OCI-LY3 (cell line): ENCODE measurements around the gene ANKRD44.

Experiments
- H2AFZ ChIP-seq: fragments of 200-600, 300-600 bp; shearing (Covaris generic); 2 replicates; pipeline ENCODE4 v1.6.0; 2014; ENCODE audit warnings: antibody characterized with exemption, low read depth, low read length
- H3K27ac ChIP-seq: fragments of 200-600, 300-600 bp; sonication (generic); 2 replicates; pipeline ENCODE4 v1.5.1; 2014; ENCODE audit warnings: mild to moderate bottlenecking, low read length, moderate library complexity, mixed read lengths
- H3K27me3 ChIP-seq: fragments of 200-600, 300-600 bp; sonication (generic); 2 replicates; pipeline ENCODE4 v1.6.1; 2014; ENCODE audit warnings: low read depth, low read length, mixed read lengths
- H3K36me3 ChIP-seq: fragments of 200-600, 300-600 bp; sonication (generic); replicated peaks from 2 replicates; pipeline ENCODE3; 2014; ENCODE audit warnings: low read depth, low read length, mixed read lengths
- H3K4me1 ChIP-seq: fragments of 300-600, 200-600 bp; sonication (generic); 2 replicates; pipeline ENCODE4 v1.6.1; 2014; ENCODE audit warnings: low read length, mixed read lengths
- H3K4me2 ChIP-seq: fragments of 200-600, 300-600 bp; sonication (generic); 2 replicates; pipeline ENCODE4 v1.6.1; 2014; ENCODE audit warnings: low read length, mixed read lengths
- H3K4me3 ChIP-seq: fragments of 300-600, 200-600 bp; sonication (generic); 2 replicates; pipeline ENCODE4 v1.5.1; 2014; ENCODE audit warnings: antibody characterized with exemption, mild to moderate bottlenecking, low read length, moderate library complexity
- H3K79me2 ChIP-seq: fragments of 300-600, 200-600 bp; shearing (Covaris generic); 2 replicates; pipeline ENCODE4 v1.6.1; 2014; ENCODE audit warnings: mild to moderate bottlenecking, low read length, mixed read lengths
- H3K9ac ChIP-seq: fragments of 300-600, 200-600 bp; shearing (Covaris generic); 2 replicates; pipeline ENCODE4 v1.6.0; 2014; ENCODE audit warnings: mild to moderate bottlenecking, low read length, moderate library complexity
- H3K9me3 ChIP-seq: fragments of 200-600, 300-600 bp; shearing (Covaris generic); 2 replicates; pipeline ENCODE4 v1.6.1; 2014; ENCODE audit warnings: low read length, mixed read lengths; ENCODE audit not compliant: insufficient read depth
- H4K20me1 ChIP-seq: fragments of 200-600, 300-600 bp; sonication (generic); 2 replicates; pipeline ENCODE4 v1.6.1; 2016; ENCODE audit warnings: low read length, mixed read lengths; ENCODE audit not compliant: insufficient read depth
- EZH2phosphoT487 ChIP-seq: fragments of 200-600 bp; shearing (Covaris generic); IDR thresholded peaks from 2 replicates; pipeline ENCODE4 v1.6.1; 2018; ENCODE audit warnings: antibody characterized with exemption, mixed run types, low read depth
- TF ChIP-seq, protein P1 (sequence below): fragments of 200-600, 300-600 bp; sonication (generic); IDR thresholded peaks from 2 replicates; pipeline ENCODE4 v1.5.1; 2014; ENCODE audit warnings: antibody characterized with exemption, low read length, low read depth

ANKRD44 gene

DNA sequence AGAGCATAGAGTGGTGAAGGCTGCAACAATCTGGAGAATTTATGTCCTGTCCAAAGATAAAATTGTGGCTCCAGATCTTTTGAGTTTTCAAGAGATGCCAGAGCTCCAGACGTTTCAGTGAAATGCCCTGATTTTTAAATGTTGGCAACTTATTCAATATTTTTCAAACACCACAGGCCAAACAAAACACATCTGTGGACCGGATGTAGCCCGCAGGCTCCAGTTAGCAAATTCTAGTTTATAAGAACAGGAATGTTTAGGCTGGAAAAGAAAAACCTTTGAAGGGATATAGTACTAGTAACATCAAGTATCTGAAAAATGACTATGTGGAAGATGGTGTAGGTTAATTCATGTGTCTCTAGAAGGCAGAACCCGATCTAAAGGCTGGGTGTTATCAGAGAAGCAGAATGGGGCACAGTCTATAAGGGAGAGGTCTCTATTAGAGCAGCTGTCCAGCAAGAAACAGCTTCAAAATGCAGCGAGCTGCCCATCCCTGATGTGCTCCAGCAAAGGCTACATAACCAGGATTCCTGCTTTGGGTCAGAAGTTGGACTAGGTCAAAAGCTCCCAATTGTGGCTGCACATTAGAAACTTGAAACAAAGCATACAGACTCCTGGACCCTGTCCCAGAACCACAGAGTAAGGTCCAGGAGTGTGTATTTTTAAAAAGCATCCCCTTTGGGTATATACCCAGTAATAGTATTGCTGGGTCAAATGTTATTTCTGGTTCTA, 105.9 kb downstream of the ANKRD44 start:
- H3K27ac ChIP-seq, result no peak overlapping the region
- H3K4me2 ChIP-seq, result no peak overlapping the region
- H3K79me2 ChIP-seq, result 0 out of 2 replicates have a peak, but pooled peaks cover 7% of the 10 kb centered on the region
- H3K27me3 ChIP-seq, result no peaks in the 10 kb centered on the region
- H3K4me3 ChIP-seq, result no peak overlapping the region
- no peaks in the 10 kb centered on the region for H4K20me1 ChIP-seq
- no peak overlapping the region for H3K9ac ChIP-seq
- H2AFZ ChIP-seq, result no peak overlapping the region
- TF ChIP-seq, protein P1, sequence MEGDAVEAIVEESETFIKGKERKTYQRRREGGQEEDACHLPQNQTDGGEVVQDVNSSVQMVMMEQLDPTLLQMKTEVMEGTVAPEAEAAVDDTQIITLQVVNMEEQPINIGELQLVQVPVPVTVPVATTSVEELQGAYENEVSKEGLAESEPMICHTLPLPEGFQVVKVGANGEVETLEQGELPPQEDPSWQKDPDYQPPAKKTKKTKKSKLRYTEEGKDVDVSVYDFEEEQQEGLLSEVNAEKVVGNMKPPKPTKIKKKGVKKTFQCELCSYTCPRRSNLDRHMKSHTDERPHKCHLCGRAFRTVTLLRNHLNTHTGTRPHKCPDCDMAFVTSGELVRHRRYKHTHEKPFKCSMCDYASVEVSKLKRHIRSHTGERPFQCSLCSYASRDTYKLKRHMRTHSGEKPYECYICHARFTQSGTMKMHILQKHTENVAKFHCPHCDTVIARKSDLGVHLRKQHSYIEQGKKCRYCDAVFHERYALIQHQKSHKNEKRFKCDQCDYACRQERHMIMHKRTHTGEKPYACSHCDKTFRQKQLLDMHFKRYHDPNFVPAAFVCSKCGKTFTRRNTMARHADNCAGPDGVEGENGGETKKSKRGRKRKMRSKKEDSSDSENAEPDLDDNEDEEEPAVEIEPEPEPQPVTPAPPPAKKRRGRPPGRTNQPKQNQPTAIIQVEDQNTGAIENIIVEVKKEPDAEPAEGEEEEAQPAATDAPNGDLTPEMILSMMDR, result no peak
- no peak for TF ChIP-seq EZH2phosphoT487
- H3K4me1 ChIP-seq, result peaks cover 48% of the 10 kb centered on the region
- H3K9me3 ChIP-seq, result no peaks in the 10 kb centered on the region
- peaks cover 18% of the 10 kb centered on the region for H3K36me3 ChIP-seq

GRCh38 chr2:197201874-197202273, 108.7 kb downstream of the ANKRD44 start:
- Histone ChIP-seq H3K4me1 (peaks cover 37% of the 10 kb centered on the region), H3K9me3 (no peaks in the 10 kb centered on the region), H3K9ac (no peak overlapping the region), H3K4me2 (no peak overlapping the region), H3K27ac (no peak overlapping the region), H3K4me3 (no peak overlapping the region), H3K36me3 (peaks cover 18% of the 10 kb centered on the region), H2AFZ (no peak overlapping the region), H3K27me3 (no peaks in the 10 kb centered on the region), H3K79me2 (0 out of 2 replicates have a peak, but pooled peaks cover 5% of the 10 kb centered on the region), H4K20me1 (no peaks in the 10 kb centered on the region)
- TF ChIP-seq, protein P1, result no peak
- TF ChIP-seq EZH2phosphoT487, result no peak

GRCh38 chr2:197200762-197201058, 109.9 kb downstream of the ANKRD44 start:
- H3K4me3 ChIP-seq, result no peak overlapping the region
- TF ChIP-seq EZH2phosphoT487, result no peak
- TF ChIP-seq, protein P1, result no peak
- H3K36me3 ChIP-seq, result peaks cover 18% of the 10 kb centered on the region
- no peaks in the 10 kb centered on the region for H3K9me3 ChIP-seq
- peaks cover 27% of the 10 kb centered on the region for H3K4me1 ChIP-seq
- no peak overlapping the region for H2AFZ ChIP-seq
- no peaks in the 10 kb centered on the region for H3K27me3 ChIP-seq
- no peak overlapping the region for H3K4me2 ChIP-seq
- 0 out of 2 replicates have a peak, but pooled peaks cover 5% of the 10 kb centered on the region for H3K79me2 ChIP-seq
- no peak overlapping the region for H3K9ac ChIP-seq
- no peaks in the 10 kb centered on the region for H4K20me1 ChIP-seq
- H3K27ac ChIP-seq, result no peak overlapping the region

DNA sequence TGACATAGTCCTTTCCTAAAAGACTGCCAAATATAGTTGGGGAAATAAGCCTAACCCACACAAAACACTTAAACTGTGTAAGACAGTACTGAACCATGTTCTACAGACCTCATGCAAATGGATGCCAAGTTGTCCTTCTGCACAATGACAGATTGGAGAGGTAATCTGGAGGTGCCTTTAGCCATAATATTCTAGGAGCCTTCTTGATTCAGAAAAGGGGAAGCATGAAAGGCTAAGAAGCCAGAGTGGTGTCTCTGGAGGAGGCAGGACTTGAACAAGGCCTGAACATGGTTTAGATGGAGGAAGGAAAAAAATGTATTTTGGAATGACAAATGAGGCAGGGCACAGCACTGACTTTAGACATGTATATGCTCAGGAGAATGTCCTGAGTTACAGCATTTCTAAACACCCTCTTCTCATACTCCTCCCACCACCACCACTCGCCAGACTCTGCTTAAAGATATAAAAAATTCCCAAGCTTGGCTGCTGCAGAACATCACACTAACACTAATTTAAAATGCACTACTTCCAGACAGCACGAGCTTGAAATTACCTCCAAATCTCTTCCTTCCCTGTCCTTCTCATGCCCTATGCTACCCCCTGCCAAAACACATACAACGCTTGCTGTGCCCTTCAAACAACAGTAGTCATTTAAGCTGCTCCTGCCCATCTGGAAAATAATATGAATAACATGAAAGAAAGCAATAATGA, 110.4 kb downstream of the ANKRD44 start:
- Histone ChIP-seq H3K4me3 (no peak overlapping the region), H3K79me2 (0 out of 2 replicates have a peak, but pooled peaks cover 5% of the 10 kb centered on the region), H2AFZ (no peak overlapping the region), H3K36me3 (peaks cover 17% of the 10 kb centered on the region), H3K9ac (no peak overlapping the region), H3K9me3 (no peaks in the 10 kb centered on the region), H3K4me2 (peak overlapping the region; percentile 79), H4K20me1 (no peaks in the 10 kb centered on the region), H3K27ac (no peak overlapping the region), H3K4me1 (peaks cover 24% of the 10 kb centered on the region), H3K27me3 (no peaks in the 10 kb centered on the region)
- TF ChIP-seq, protein P1, result no peak
- no peak for TF ChIP-seq EZH2phosphoT487
